SU-DHL-6 (cell line): ENCODE data around the gene SEPTIN1.
A peak's percentile ranks its signal among the peaks of the same experiment; 100 is the strongest.

Source experiments
- H2AFZ ChIP-seq: fragments of 200-600 bp; sonication (generic); 2 replicates; pipeline ENCODE4 v1.6.1; 2014; ENCODE audit warnings: low read depth, mild to moderate bottlenecking, moderate library complexity, mixed read lengths, antibody characterized with exemption, low read length; ENCODE audit not compliant: severe bottlenecking
- H3F3A ChIP-seq: fragments of 200-600 bp; shearing (Covaris generic); 2 replicates; pipeline ENCODE4 v1.6.0; 2016; ENCODE audit warnings: antibody characterized with exemption, mild to moderate bottlenecking; ENCODE audit not compliant: insufficient read depth
- H3K27ac ChIP-seq: fragments of 200-600 bp; sonication (generic); 2 replicates; pipeline ENCODE4 v1.5.1; 2016; ENCODE audit warnings: low read depth, mild to moderate bottlenecking, low read length, moderate library complexity, mixed read lengths
- H3K27me3 ChIP-seq: fragments of 200-600 bp; sonication (generic), shearing (Covaris generic); 2 replicates; pipeline ENCODE4 v1.6.0; 2014; ENCODE audit warnings: mild to moderate bottlenecking, low read length
- H3K36me3 ChIP-seq: fragments of 200-600 bp; sonication (generic); 2 replicates; pipeline ENCODE4 v1.6.1; 2014; ENCODE audit warnings: mild to moderate bottlenecking, low read length, mixed read lengths
- H3K4me2 ChIP-seq: fragments of 300-600, 200-600 bp; shearing (Covaris generic), sonication (generic); 2 replicates; pipeline ENCODE4 v1.6.0; 2014; ENCODE audit warnings: low read length, low read depth, mild to moderate bottlenecking; ENCODE audit not compliant: poor library complexity, severe bottlenecking
- H3K4me3 ChIP-seq: fragments of 200-600 bp; sonication (generic); 2 replicates; pipeline ENCODE4 v1.5.1; 2014; ENCODE audit warnings: antibody characterized with exemption, low read length, mild to moderate bottlenecking, mixed read lengths; ENCODE audit not compliant: insufficient read depth, poor library complexity, severe bottlenecking
- H3K79me2 ChIP-seq: fragments of 200-600 bp; sonication (generic); 2 replicates; pipeline ENCODE4 v1.6.1; 2014; ENCODE audit warnings: mild to moderate bottlenecking, low read length, moderate library complexity; ENCODE audit not compliant: insufficient read depth
- H3K9ac ChIP-seq: fragments of 200-600 bp; sonication (generic); 2 replicates; pipeline ENCODE4 v1.7.0; 2014; ENCODE audit warnings: mild to moderate bottlenecking, low read length
- H3K9me2 ChIP-seq: fragments of 200-600 bp; sonication (generic); replicated peaks from 2 replicates; pipeline ENCODE4 v1.6.1; 2014; ENCODE audit warnings: low read length; ENCODE audit not compliant: insufficient read depth
- H3K9me3 ChIP-seq: fragments of 200-600 bp; sonication (generic); 2 replicates; pipeline ENCODE4 v1.6.1; 2014; ENCODE audit warnings: low read length, mixed read lengths; ENCODE audit not compliant: insufficient read depth
- H4K20me1 ChIP-seq: fragments of 200-600 bp; sonication (generic); 2 replicates; pipeline ENCODE4 v1.6.1; 2014; ENCODE audit warnings: low read depth, mild to moderate bottlenecking, antibody characterized with exemption, low read length, moderate library complexity, mixed read lengths
- EZH2phosphoT487 ChIP-seq: fragments of 200-600 bp; sonication (generic), shearing (Covaris generic); conservative IDR thresholded peaks from 2 replicates; pipeline ENCODE4 v1.6.1; 2018; ENCODE audit warnings: mild to moderate bottlenecking, antibody characterized with exemption, low read length, moderate library complexity, mixed read lengths
- TF ChIP-seq, protein P1 (sequence below): fragments of 200-600 bp; sonication (generic); IDR thresholded peaks from one replicate; pipeline ENCODE4 v1.5.1; 2017; ENCODE audit warnings: antibody characterized with exemption, mild to moderate bottlenecking, low read length, moderate library complexity; ENCODE audit not compliant: insufficient read depth, poor library complexity, severe bottlenecking

Gene SEPTIN1

DNA sequence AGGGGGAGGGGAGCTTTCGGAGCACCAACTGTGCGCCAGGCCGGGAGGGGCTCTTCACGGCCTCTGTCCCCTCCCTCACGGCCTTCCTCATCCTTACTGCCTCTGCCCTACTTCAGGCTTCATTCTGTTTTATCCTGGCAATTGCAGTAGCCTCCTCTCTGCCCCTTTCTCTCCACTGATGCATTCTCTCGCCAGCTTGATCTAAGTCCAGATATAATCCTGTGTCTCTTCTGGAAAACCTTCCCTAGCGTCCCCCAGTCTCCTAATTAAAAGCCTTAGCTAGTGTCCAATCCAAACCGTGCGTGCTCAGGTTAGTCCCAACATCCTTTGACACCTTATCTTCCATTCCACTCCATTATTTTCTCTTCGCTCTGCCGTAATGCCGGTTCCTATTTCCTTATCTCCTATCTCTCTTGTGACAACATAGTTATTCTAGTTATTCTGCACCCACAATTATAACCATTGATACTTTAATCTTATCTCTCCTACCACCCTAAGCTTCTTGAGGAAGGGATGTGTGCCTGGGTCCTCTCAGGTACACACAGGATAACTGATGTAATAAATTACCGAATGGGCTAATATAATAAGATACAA lies 13.7 kb upstream of the SEPTIN1 start:
- no peaks in the 10 kb centered on the region for H4K20me1 ChIP-seq
- peak overlapping the region; percentile 82 for H3K4me2 ChIP-seq
- peak overlapping the region; percentile 47 for H2AFZ ChIP-seq
- TF ChIP-seq, protein P1, sequence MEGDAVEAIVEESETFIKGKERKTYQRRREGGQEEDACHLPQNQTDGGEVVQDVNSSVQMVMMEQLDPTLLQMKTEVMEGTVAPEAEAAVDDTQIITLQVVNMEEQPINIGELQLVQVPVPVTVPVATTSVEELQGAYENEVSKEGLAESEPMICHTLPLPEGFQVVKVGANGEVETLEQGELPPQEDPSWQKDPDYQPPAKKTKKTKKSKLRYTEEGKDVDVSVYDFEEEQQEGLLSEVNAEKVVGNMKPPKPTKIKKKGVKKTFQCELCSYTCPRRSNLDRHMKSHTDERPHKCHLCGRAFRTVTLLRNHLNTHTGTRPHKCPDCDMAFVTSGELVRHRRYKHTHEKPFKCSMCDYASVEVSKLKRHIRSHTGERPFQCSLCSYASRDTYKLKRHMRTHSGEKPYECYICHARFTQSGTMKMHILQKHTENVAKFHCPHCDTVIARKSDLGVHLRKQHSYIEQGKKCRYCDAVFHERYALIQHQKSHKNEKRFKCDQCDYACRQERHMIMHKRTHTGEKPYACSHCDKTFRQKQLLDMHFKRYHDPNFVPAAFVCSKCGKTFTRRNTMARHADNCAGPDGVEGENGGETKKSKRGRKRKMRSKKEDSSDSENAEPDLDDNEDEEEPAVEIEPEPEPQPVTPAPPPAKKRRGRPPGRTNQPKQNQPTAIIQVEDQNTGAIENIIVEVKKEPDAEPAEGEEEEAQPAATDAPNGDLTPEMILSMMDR = no peak
- TF ChIP-seq EZH2phosphoT487 = no peak
- H3K9me2 ChIP-seq = no peaks in the 10 kb centered on the region
- peaks cover 13% of the 10 kb centered on the region; the same call in 1 of the 2 replicates for H3K79me2 ChIP-seq
- peaks cover 5% of the 10 kb centered on the region; the same call in 1 of the 2 replicates for H3F3A ChIP-seq
- peak overlapping the region; percentile 70 for H3K9ac ChIP-seq
- H3K4me3 ChIP-seq = peak overlapping the region; percentile 74
- 0 out of 2 replicates have a peak overlapping the region, but pooled peaks have one; percentile 17 for H3K27ac ChIP-seq
- no peaks in the 10 kb centered on the region for H3K27me3 ChIP-seq
- H3K9me3 ChIP-seq = no peaks in the 10 kb centered on the region
- H3K36me3 ChIP-seq = no peaks in the 10 kb centered on the region

DNA sequence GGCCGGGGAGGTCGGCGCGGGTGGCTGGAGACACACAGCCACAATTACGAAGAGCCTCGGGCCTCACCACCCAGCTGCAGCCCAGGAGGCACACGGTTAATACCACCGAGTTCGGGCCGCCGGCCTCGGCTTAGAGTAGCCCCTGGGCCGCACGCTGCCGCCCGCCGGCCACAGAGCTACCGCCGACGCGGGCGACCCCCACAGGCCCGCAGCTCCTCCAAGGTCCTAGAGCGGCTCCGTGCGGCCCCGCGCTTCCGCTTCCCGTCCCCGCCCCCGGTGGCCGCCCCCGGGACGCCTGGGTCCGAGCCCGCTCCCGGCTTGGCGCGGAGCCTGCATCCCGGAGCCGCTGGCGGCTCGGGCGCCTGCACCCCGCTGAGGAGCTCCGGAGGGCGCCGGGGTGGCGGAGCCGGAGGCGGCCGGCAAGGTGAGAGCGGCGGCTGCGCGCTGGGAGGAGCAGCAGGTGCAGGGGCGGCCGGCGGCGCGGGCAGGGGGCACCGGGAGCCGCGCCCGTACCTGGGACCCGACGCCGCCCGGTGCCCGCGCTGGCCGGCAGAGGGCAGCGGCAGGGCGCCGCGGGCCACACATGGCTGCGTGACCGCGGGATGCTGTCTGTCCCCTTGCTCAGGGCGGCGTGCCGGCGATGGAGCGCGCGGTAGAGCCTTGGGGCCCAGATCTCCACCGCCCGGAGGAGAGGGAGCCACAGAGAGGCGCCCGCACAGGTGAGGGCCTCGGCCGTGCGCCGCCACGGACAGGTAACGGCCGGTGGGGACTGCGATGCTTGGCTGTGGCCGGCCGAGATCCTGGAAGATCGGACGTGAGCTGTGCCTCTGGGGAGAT lies 13.0 kb upstream of the SEPTIN1 start, which contains the start of gene ZNF48:
ZNF48 (plus strand) TSS at position 266 of the 837 bp plus-strand sequence; CDS start at position 641, 375 bp downstream.
- H3K27me3 ChIP-seq = no peaks in the 10 kb centered on the region
- H3K79me2 ChIP-seq = peaks cover 13% of the 10 kb centered on the region; the same call in 1 of the 2 replicates
- peak within 1 kb of the TSS; percentile 82 for H3K4me2 ChIP-seq
- H3F3A ChIP-seq = peaks cover 5% of the 10 kb centered on the region; the same call in 1 of the 2 replicates
- peak within 1 kb of the TSS; percentile 70 for H3K9ac ChIP-seq
- H4K20me1 ChIP-seq = no peaks in the 10 kb centered on the region
- H3K27ac ChIP-seq = peak within 1 kb of the TSS; percentile 27; the same call in 1 of the 2 replicates
- H3K4me3 ChIP-seq = peak within 1 kb of the TSS; percentile 74
- TF ChIP-seq, protein P1 = no peak
- TF ChIP-seq EZH2phosphoT487 = no peak
- H3K9me2 ChIP-seq = no peaks in the 10 kb centered on the region
- H3K9me3 ChIP-seq = no peaks in the 10 kb centered on the region
- peak within 1 kb of the TSS; percentile 87 for H2AFZ ChIP-seq
- no peaks in the 10 kb centered on the region for H3K36me3 ChIP-seq

- Histone ChIP-seq H3K4me2 (peak overlapping the region; percentile 82), H2AFZ (peak overlapping the region; percentile 87), H3K9ac (peak overlapping the region; percentile 70), H3K4me3 (peak overlapping the region; percentile 74), H3K9me3 (no peaks in the 10 kb centered on the region), H3K27me3 (no peaks in the 10 kb centered on the region), H4K20me1 (no peaks in the 10 kb centered on the region), H3K79me2 (peaks cover 13% of the 10 kb centered on the region; the same call in 1 of the 2 replicates), H3F3A (peaks cover 10% of the 10 kb centered on the region; the same call in 1 of the 2 replicates), H3K36me3 (no peaks in the 10 kb centered on the region), H3K27ac (peak overlapping the region; percentile 27; the same call in 1 of the 2 replicates), H3K9me2 (no peaks in the 10 kb centered on the region)
- TF ChIP-seq, protein P1 = no peak
- TF ChIP-seq EZH2phosphoT487 = no peak
Observed at GRCh38 chr16:30394592-30395154, 12.3 kb upstream of the SEPTIN1 start.
